Measurements from ENCODE around the gene KRTAP10-6.

The KRTAP10-6 gene

DNA sequence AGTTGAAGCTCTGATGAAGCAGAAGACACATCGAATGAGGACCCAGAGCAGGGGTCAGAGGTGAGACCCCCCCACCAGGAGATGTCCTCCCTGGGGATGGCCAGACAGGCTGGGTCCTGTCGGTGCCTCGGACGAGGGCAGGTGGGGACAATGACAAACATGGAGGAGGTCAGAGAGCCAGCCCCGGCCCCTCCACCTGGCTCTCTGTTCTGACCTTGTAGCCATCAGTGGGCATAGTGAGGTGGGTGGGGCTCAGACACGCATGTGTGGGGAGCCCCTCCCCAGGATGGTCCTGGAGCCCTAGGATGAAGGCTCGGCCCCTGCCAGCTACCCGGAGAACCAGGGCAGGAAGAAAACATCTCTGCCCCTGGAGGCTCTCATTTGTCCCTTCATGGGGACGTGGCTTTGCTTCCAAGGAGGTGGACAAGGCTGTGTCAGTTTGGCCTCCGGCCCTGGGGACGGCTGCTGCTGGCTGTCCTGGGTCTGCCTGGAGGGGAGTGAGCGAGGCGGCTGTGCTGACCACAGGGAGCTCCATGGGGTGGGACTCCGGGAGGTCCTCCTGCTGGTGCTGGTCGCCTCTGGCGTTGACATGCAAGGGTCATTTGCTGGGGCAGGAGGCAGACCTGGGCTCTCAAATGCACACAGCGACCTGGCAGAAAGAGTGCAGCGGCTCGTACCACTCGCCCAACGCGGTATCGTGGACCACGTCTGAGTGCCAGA is 2.6 kb downstream of the KRTAP10-6 start:
- no peak overlapping the region for H3K4me3 ChIP-seq (ENCODE audit: low read depth, low read length)
- H3K36me3 ChIP-seq: no peaks in the 10 kb centered on the region
- no peaks in the 10 kb centered on the region for H3K27me3 ChIP-seq (ENCODE audit: insufficient read depth, low read depth, severe bottlenecking)
- no peak for TF ChIP-seq CTCF (IDR thresholded peaks at IDR 0.05; ENCODE audit: low read depth, low read length)
- H3K27ac ChIP-seq: no peak overlapping the region
- DNase-seq: no peak
- no peaks in the 10 kb centered on the region for H3K9me3 ChIP-seq (ENCODE audit: severe bottlenecking)

DNA sequence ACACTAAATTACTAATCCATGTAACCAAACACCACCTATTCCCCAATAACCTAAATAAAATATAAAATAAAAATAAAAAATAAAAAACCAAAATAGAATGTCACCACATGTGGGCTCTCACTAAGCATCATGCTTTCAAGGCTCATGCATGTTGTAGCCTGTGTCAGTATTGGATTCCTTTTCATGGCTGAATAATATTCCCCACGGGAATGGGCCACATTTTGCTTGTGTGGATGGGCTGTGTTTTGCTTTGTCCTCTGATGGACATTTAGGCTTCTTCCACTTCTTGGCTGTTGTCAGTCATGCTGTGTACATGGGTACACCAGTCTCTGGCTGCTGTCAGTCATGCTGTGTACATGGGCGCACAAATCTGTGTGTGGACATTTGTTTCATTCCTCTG is 3.2 kb downstream of the KRTAP10-6 start:
- no peaks in the 10 kb centered on the region for H3K36me3 ChIP-seq
- no peaks in the 10 kb centered on the region for H3K27me3 ChIP-seq (ENCODE audit: insufficient read depth, low read depth, severe bottlenecking)
- no peak overlapping the region for H3K4me3 ChIP-seq (ENCODE audit: low read depth, low read length)
- DNase-seq: no peak
- H3K27ac ChIP-seq: no peak overlapping the region
- TF ChIP-seq CTCF (IDR thresholded peaks at IDR 0.05; ENCODE audit: low read depth, low read length): no peak
- H3K9me3 ChIP-seq (ENCODE audit: severe bottlenecking): no peaks in the 10 kb centered on the region

- H3K27ac ChIP-seq: no peak overlapping the region
- peaks cover 6% of the 10 kb centered on the region for H3K9me3 ChIP-seq (ENCODE audit: severe bottlenecking)
- no peaks in the 10 kb centered on the region for H3K36me3 ChIP-seq
- H3K27me3 ChIP-seq (ENCODE audit: insufficient read depth, low read depth, severe bottlenecking): no peaks in the 10 kb centered on the region
- DNase-seq: no peak
- no peak for TF ChIP-seq CTCF (IDR thresholded peaks at IDR 0.05; ENCODE audit: low read depth, low read length)
- no peak overlapping the region for H3K4me3 ChIP-seq (ENCODE audit: low read depth, low read length)
Observed at GRCh38 chr21:44585892-44586291, 6.4 kb downstream of the KRTAP10-6 start.

DNA sequence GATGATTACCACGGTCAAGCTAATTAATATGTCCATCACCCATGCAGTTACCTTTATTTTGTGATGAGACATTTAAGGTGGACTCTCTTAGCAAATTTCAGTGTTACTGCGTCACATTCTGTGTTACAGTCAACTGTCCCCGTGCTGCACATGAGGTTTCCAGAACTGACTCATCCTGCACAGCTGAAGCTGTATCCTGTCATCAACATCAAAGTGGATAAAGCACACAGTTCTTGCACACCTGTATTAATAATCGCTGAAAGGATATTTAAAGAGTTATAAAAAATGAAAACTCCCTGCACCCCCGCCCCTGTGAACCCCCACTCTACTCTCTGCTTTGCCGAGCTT is 8.5 kb downstream of the KRTAP10-6 start:
- no peaks in the 10 kb centered on the region for H3K27me3 ChIP-seq (ENCODE audit: insufficient read depth, low read depth, severe bottlenecking)
- no peak overlapping the region for H3K4me3 ChIP-seq (ENCODE audit: low read depth, low read length)
- peaks cover 6% of the 10 kb centered on the region for H3K9me3 ChIP-seq (ENCODE audit: severe bottlenecking)
- H3K36me3 ChIP-seq: no peaks in the 10 kb centered on the region
- no peak for DNase-seq
- H3K27ac ChIP-seq: no peak overlapping the region
- TF ChIP-seq CTCF (IDR thresholded peaks at IDR 0.05; ENCODE audit: low read depth, low read length): no peak

- peak; percentile 81 for DNase-seq
- no peak for TF ChIP-seq CTCF (IDR thresholded peaks at IDR 0.05; ENCODE audit: low read depth, low read length)
Observed at GRCh38 chr21:44583089-44583799, 9.1 kb downstream of the KRTAP10-6 start.

More at GRCh38 chr21:44583089-44583799, 9.1 kb downstream of the KRTAP10-6 start:
- H3K27me3 ChIP-seq (ENCODE audit: insufficient read depth, low read depth, severe bottlenecking): no peaks in the 10 kb centered on the region
- peaks cover 6% of the 10 kb centered on the region for H3K9me3 ChIP-seq (ENCODE audit: severe bottlenecking)
- peak overlapping the region; percentile 18; the same call in 1 of the 2 replicates for H3K27ac ChIP-seq
- no peaks in the 10 kb centered on the region for H3K36me3 ChIP-seq
- H3K4me3 ChIP-seq (ENCODE audit: low read depth, low read length): peak overlapping the region; percentile 9

All from WERI-Rb-1 (cell line).